Measurements from ENCODE around the gene ZNF524. TPM values are rescaled to one million over a fixed set of nuclear protein-coding genes. Genes with fewer than 3 reads are reported as not detected.
A peak's percentile ranks its signal among the peaks of the same experiment; 100 is the strongest.

Gene ZNF524
- total RNA-seq, 4 donors from 2014 or later = 23.1 to 35.0 (median 27.0) TPM

DNA sequence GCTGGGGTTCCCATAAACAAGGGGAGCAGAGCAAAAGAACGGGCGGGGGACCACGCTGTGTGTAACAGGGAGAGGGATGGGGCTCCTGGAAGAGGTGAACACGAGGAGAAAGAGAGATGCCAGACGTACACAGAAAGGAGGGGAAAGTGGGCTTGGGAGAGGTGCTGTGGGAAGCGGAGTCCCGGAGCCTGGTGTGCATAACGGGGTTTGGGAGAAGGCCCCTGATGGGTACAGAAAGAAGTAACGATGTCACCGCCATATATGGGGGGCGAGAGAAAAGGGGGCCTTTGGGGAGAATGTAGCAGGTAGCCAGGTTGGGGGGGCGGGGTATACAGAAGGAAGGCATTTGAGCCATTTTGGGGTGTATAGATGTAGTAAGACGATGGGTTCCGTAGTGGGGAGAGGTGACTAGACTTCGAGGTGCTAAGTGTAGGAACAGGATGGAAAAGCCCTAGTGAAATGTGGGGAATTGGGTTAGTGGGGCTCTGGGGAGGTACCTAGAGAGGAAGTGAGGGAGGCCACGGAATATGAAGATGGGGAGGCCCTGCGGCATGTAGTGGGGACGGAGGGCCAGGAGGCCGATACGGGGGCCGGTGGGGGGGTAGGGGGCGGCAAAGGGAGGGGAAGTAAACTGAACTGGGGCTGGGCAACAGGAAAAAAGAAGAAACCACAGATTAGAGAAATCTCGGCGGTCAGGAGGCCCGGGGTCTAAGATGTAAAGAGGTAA is 41.5 kb downstream of the ZNF524 start:
- 1 to 2% methylated on average over 25 of the region's 25 CpGs for WGBS, 2 donors
- Histone ChIP-seq H3K27ac (peak overlapping the region; percentile 95 to 98 (median 98)), H3K36me3 (peaks cover 0 to 22% (median 0%) of the 10 kb centered on the region in 3 donors), H3K4me3 (peak overlapping the region; percentile 62 to 93 (median 90)), H3K9me3 (no peaks in the 10 kb centered on the region), H3K27me3 (no peaks in the 10 kb centered on the region), H3K4me1 (peaks cover 0 to 83% (median 46%) of the 10 kb centered on the region in 4 donors)
- TF ChIP-seq POLR2A (IDR thresholded peaks at IDR 0.05) (no peak), EP300 (IDR thresholded peaks at IDR 0.05) (no peak)
- TF ChIP-seq, protein P1, sequence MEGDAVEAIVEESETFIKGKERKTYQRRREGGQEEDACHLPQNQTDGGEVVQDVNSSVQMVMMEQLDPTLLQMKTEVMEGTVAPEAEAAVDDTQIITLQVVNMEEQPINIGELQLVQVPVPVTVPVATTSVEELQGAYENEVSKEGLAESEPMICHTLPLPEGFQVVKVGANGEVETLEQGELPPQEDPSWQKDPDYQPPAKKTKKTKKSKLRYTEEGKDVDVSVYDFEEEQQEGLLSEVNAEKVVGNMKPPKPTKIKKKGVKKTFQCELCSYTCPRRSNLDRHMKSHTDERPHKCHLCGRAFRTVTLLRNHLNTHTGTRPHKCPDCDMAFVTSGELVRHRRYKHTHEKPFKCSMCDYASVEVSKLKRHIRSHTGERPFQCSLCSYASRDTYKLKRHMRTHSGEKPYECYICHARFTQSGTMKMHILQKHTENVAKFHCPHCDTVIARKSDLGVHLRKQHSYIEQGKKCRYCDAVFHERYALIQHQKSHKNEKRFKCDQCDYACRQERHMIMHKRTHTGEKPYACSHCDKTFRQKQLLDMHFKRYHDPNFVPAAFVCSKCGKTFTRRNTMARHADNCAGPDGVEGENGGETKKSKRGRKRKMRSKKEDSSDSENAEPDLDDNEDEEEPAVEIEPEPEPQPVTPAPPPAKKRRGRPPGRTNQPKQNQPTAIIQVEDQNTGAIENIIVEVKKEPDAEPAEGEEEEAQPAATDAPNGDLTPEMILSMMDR (IDR thresholded peaks at IDR 0.05) = no peak
- no peak for DNase-seq (ENCODE audit: low spot score in 2 of 2)

DNA sequence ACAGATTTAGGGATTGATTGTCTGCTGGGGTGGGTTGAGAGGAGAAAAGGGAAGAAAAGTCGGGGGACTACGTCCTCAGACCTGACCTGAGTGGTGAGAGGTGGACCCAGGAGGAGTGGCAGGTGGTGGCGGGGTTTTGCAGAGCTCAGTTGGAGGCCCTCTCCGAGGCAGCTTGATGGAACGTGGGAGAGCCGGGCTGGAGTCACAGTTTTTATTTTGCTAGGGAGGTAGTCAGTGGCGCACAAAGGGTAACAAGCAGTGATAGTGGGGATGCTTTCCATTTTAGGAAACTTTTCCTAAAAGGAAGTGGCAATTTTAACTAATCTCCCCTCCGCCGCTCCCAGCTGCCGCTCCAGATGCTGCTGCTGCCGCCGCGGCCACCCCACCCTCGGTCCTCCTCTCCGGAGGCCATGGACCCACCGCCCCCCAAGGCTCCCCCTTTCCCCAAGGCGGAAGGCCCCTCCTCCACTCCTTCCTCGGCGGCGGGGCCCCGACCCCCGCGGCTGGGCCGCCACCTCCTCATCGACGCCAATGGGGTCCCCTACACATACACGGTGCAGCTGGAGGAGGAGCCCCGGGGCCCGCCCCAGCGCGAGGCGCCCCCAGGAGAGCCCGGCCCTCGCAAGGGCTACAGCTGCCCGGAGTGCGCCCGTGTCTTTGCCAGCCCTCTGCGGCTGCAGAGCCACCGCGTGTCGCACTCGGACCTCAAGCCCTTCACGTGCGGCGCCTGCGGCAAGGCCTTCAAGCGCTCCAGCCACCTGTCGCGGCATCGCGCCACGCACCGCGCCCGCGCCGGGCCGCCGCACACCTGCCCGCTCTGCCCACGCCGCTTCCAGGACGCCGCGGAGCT is 42.3 kb downstream of the ZNF524 start:
- DNase-seq (ENCODE audit: low spot score in 2 of 2) = no peak
- 1 to 4% methylated on average over 19 to 35 of the region's 65 CpGs for WGBS, 2 donors
- H3K4me1 ChIP-seq = peaks cover 0 to 83% (median 46%) of the 10 kb centered on the region in 4 donors

DNA sequence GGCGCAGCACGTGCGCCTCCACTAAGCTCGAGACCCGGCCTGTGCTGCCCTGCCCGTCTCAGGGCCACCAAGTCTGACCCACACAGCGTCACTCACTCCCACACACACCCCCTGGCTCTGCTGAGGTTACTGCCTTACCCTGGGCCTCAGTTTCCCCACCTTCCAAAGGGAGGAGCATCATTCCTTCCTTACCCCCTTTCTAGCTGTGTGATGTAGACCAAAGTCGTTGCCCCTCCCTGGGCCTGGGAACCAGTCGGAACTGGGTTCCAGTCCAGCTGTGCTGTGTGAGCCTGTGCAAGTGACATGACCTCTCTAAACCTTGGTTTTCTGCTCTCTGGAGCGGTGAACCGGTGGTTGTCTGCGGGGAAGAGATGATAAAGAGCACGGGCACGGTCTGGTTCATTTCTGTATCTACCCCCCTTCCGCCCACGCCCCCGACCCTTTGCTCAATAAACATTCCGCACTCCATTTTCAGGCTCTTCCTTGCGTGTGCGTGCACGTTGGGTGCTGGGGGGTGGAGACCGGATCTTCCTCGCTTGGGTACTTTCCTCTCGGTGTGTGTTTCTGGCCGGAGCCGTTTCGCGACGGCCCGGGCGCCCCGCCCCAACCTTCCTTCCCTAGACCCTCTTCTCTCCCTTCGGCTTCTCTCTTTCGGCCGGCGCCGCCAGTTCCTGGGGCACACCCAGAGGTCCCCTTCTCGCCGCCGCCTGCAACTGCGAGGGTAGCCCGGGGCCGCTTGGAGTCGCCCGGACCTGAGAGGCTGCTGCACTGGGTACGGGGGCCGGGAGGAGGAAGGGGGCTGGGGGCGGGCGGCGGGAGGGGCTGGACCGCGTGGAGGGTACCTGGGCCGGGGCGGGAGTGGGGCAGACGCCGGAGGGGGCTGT is 43.2 kb downstream of the ZNF524 start, which contains the start of gene ZNF581:
TSS of gene ZNF581 (plus strand) at position 647 of the 884 bp plus-strand sequence. CDS start 923 bp downstream, outside the sequence.
- TF ChIP-seq, protein P1 (IDR thresholded peaks at IDR 0.05) = peak in 1 of 5 experiments; percentile 42
- no peak for TF ChIP-seq POLR2A (IDR thresholded peaks at IDR 0.05)
- peak; percentile 21 to 81 for TF ChIP-seq EP300 (IDR thresholded peaks at IDR 0.05)
- H3K27me3 ChIP-seq = no peaks in the 10 kb centered on the region
- no peaks in the 10 kb centered on the region for H3K9me3 ChIP-seq
- H3K36me3 ChIP-seq = peaks cover 0 to 20% (median 0%) of the 10 kb centered on the region in 3 donors
- peak within 1 kb of the TSS; percentile 55 to 98 (median 96) for H3K27ac ChIP-seq
- H3K4me1 ChIP-seq = peaks cover 0 to 80% (median 45%) of the 10 kb centered on the region in 4 donors
- peak within 1 kb of the TSS; percentile 62 to 93 (median 90) for H3K4me3 ChIP-seq
- peak in 1 of 2 donors; percentile 66 for DNase-seq (ENCODE audit: low spot score in 2 of 2)
- 0 to 2% methylated on average over 43 to 56 of the region's 56 CpGs for WGBS, 2 donors

More for the DNA sequence above, 42.3 kb downstream of the ZNF524 start:
- H3K9me3 ChIP-seq = no peaks in the 10 kb centered on the region
- H3K27ac ChIP-seq = peak overlapping the region; percentile 31 to 98 (median 96)
- H3K36me3 ChIP-seq = peaks cover 0 to 22% (median 0%) of the 10 kb centered on the region in 3 donors
- TF ChIP-seq POLR2A (IDR thresholded peaks at IDR 0.05) (no peak), EP300 (IDR thresholded peaks at IDR 0.05) (no peak)
- TF ChIP-seq, protein P1 (IDR thresholded peaks at IDR 0.05) = no peak
- H3K4me3 ChIP-seq = peak overlapping the region; percentile 62 to 93 (median 90)
- H3K27me3 ChIP-seq = no peaks in the 10 kb centered on the region

DNA sequence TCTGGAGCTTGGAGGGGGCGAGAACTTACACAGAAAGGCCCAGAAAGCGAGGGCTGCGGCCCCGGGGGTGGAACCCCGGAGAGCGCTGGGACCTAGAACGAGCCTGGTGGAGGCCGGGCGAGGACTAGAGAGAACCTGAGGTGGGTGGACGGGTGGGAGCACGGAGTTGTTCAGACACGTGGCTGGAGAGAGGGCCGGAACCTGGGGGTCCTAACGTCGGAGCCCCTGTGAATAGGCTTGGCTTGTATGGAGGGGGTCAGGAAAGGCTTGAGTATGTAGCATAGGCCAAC is 43.7 kb downstream of the ZNF524 start:
- Histone ChIP-seq H3K4me1 (peaks cover 0 to 80% (median 47%) of the 10 kb centered on the region in 4 donors), H3K27ac (peak overlapping the region; percentile 55 to 98 (median 96)), H3K4me3 (peak overlapping the region; percentile 62 to 93 (median 90)), H3K9me3 (no peaks in the 10 kb centered on the region), H3K36me3 (peaks cover 0 to 16% (median 0%) of the 10 kb centered on the region in 3 donors), H3K27me3 (no peaks in the 10 kb centered on the region)
- 0 to 1% methylated on average over 15 of the region's 15 CpGs for WGBS, 2 donors
- TF ChIP-seq EP300 (IDR thresholded peaks at IDR 0.05) (no peak), POLR2A (IDR thresholded peaks at IDR 0.05) (no peak)
- TF ChIP-seq, protein P1 (IDR thresholded peaks at IDR 0.05) = no peak
- DNase-seq (ENCODE audit: low spot score in 2 of 2) = no peak

Data from tibial nerve (tissue), 4 donors.